ENCODE results near the gene SLC12A4.
"Not testable (repeated sequence)": the region's sequence is repeated elsewhere in the genome, so short reads cannot be mapped to it uniquely, and the experiment has no call there.

SLC12A4 gene

DNA sequence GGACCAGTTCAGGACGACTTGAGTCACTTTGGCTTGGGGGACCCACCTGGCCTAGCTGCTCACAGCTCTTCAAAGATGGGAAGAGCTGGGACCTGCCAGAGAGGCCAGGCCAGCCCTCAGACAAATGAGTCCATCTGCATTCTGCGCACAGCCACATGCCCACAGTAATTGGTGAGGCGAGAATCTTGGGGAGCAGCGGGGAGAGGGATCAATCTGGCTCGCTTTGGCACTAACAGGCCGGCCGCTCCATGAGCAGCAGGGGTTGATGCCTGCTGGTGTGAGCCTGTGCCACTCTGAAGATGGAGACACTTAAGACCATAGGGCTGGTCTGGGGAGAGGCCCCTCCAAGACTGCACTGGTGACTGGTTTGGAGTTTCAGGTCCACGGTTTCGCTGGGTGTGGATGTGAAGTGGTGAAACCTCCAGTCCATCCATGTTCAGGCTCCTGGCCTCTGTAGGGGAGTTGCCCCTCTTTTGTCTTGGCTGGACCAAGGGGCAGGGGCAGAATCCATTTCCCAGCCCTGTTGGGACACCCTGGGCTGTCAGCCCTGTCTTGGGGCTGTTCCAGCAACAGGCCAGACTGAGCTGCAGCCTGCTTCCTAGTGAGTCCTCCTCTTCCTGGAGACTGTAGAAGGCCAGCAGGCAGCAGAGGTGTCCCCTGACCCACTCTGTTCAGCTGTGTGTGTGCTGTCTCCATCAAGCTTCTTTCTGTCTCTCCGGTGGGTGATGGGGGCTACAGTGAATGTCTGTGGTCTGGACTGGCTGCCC, 44.1 kb downstream of the SLC12A4 start:
- DNase-seq: no peak

DNA sequence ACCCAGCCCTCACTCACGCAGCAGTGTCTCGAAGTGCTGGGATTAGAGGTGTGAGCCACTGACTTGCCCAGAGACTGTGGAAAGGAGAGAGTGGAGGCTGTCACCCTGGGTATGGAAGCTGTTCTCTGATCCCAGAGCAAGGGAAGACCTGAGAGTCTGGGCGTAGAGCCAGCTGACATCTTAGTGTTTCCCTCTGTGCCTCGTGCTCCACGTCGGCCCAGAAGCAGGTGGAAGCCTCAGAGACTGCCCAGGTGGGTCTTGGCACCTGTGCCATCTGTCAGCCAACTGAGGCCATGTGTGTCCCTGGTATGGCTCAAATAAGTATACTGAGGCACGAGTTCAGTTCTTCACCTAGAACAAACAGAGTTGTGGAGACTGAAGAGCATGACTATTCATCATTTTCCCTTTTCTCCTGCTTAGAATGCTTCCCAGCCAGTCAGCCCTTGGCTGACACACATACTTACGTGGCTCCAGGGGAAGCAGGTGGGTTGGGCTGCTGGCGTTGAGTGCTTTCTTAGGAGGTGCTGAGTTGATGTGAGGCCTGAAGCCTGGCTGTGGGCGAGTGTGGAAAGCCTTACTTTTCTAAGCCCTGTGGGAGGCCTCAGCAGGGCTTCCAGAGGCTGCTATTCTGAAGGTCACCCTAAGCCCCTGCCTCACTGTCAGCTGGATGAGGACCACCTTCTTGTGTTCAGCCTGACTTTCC, 44.9 kb downstream of the SLC12A4 start:
- DNase-seq: peak; percentile 77

DNA sequence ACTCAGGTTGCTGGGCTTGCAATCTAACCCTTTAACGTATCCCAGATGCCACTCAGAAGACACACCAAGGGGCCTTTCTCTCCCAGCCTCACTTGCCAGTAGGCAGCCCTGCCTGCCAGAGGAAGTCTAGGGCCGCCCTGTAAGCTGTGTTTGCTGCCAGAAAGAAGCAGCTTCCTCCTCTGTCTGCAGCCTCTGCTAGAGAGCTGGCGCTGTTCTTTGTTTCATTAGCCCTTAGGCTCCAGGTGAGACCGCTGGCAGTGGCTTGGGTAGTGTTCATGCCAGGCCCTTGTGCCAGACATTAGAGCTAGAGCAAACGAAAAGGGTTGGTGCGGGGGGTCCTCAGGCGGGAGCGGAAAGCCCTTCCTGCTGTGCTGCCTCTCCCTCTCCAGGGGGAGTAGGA, 45.7 kb downstream of the SLC12A4 start:
- DNase-seq: peak; percentile 92

DNA sequence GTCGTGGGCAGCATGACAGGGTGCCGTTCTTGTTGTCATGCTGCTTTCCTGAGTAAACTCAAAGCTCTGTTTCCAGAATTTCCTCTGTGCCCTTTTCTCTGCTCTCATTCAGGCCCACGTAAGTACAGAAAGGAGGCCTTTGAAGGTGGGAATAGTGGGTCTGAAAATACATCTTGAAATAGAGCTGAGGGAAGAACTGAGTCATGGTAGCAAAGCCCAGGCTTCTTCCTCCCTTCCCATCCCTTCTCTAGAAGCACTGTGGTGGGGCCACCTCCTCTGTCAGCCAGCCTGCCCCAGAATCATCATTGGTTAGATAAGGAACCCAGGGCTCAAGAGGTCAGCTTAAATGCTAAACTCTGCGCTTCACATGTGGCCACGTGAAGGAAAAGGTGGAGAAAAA, 46.2 kb downstream of the SLC12A4 start:
- no peak for DNase-seq

- peak; percentile 80 for DNase-seq
Measured at GRCh38 chr16:67919622-67920221, 48.7 kb downstream of the SLC12A4 start.

GRCh38 chr16:67917852-67918236, 50.6 kb downstream of the SLC12A4 start:
- DNase-seq: no peak

- no peak for DNase-seq
Measured at GRCh38 chr16:67917140-67917851, 51.1 kb downstream of the SLC12A4 start.

DNA sequence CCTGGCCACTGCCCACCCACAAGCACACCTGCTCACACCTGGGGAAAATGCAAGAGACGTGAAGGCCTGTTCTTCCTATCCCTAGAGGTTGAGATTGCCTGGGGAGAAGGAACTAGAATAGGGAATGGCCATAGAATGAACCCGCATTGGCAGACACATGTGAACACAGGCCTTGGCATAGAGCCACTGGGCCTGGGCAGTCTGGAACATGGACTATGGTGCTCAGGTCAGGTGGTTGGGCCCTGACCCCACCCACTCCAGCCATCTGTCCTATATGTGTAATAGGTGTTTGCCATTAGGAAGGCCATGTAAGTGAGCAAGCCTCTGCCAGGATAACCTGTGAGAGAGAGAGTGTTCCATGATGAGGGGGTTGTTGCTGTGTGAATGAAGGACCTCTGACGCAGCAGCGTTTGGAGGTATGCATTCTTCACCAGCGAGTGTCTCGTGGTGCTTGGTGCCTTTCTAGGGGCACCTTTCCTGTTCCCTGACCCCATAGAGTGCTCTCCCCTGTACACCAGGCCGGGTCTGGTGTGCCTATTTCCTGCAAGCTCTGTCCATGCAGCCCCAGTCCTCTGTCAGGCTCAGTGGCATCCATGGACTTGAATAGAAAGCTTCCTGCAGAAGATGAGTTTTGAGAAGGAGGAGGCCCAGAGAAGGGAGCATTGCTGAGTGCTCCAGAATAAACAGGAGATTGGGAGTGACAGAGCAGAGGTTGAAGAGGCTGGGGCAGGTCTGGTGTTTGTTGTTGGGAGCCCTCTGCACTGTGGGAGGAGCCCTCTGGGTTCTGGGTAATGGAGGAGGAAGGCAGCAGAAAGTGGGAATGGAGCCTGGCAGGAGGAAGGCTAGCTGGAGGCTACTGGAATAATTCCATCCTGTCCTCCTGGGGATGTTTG, 52.4 kb downstream of the SLC12A4 start:
- DNase-seq: no peak

DNA sequence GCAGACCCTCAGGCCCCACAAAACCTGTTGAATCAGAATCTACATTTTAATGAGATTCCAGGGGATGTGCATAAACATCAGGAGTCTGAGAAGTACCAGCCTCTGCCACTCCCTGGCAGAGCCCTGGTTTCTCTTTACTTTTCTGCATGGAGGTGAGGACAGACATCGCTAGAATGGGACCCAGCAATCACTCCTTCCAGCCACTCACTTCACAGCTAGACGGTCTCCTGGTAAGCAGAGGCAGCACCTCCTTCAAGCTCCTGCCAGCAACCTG, 53.0 kb downstream of the SLC12A4 start:
- DNase-seq: not testable (repeated sequence)

DNA sequence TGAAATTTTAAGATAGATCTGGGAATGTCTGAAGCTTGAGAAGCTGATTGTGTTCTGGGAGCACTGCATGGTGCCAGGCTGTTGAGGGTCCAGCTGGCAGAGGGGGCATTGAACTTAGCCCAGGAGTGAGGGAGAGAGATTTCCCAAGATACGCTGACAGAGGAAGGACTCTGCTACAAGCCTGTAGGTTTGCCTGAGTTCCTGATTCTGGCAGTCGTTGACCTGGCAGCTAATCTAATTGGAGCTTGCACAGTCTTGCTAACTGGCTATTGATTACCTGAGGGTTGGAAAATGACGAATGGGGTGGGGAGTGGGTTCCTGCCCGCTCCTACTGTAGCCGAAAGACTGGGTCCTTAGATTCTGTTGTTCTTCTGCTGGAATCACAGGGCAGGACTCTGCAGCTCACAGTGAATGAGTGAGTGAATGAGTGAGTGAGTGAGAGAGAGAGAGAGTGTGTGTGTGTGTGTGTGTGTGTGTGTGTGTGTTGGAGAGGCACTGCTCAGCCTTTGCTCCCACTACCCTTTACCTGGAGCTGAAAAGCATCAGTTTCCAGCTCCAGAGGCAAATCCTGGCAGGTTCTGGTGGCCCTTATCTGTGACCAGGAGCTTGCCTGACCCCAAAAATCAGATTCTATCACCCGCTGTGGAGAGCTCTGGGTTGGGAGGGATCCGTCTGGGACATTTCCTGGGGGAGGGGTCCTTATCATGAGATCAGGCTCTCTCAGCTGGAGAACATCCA, 53.5 kb downstream of the SLC12A4 start:
- no peak for DNase-seq

DNA sequence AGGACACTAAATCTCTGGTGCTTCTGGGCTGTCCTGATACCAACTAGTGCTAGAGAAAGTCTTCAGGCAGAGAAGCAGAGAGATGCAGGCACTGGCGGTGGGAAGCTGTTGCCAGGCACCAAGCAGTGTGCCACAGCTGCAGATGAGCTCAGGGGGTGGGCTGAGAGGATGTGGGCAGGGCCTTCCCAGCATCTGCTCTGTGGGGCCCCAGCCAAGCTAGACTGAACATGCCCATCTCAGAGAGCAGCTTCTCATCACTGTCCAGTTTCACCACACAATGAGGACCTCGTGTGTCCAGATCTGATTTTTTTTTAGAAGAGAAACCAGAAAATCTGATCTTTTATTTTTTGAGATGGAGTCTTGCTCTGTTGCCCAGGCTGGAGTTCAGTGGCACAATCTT, 58.3 kb downstream of the SLC12A4 start:
- DNase-seq: no peak

- DNase-seq: no peak
Measured at GRCh38 chr16:67909056-67909742, 59.2 kb downstream of the SLC12A4 start.

GRCh38 chr16:67907397-67908180, 60.8 kb downstream of the SLC12A4 start:
- no peak for DNase-seq

DNA sequence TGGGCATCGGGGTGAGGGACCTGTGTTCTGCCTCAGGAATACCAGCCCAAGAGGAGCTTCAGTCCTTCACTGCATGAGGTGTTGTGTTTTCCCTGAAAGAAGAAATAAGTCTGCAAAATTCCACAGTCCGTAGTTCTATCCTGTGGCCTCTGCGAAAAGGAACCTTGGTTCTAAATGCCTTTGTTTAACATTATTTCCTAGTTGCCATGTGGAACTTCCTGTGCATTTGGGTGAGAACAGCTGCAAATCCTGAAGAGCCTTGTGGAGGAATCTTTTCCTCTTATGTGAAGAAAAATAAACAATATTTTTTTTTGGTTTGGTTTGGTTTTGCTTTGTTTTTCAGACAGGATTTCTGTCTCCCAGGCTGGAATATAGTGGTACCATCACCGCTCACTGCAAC, 65.6 kb downstream of the SLC12A4 start:
- no peak for DNase-seq

DNA sequence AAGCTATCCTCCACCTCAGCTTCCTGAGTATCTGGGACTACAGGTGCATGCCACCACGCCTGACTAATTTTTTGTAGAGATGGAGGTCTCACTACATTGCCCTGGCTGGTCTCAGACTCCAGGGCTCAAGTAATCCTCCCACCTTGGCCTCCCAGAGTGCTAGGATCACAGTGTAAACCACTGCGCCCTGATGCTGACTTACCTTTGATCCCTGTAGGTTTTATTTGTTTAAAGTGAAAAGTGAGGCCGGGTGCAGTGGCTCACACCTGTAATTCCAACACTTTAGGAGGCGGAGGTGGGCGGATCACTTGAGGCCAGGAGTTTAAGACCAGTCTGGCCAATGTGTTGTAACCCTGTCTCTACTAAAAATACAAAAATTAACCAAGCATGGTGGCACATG, 66.7 kb downstream of the SLC12A4 start:
- DNase-seq: no peak

- no peak for DNase-seq
Measured at GRCh38 chr16:67897231-67897630, 71.2 kb downstream of the SLC12A4 start.

GRCh38 chr16:67893743-67894399, 74.6 kb downstream of the SLC12A4 start:
- DNase-seq: no peak
